Brain microvascular endothelial cell (primary cell): ENCODE results near the gene TRUB1.

Experiments used
- DNase-seq: peaks from one replicate; pipeline ENCODE4 v3.0.0-alpha.2; 2020
- H3K27ac ChIP-seq: fragments of 250-450 bp; sonication (Bioruptor Pico); 2 replicates; pipeline ENCODE4 v1.5.1; 2020; ENCODE audit warnings: mild to moderate bottlenecking, moderate library complexity
- H3K27me3 ChIP-seq: fragments of 250-450 bp; sonication (Bioruptor Pico); replicated peaks from 2 replicates; pipeline ENCODE4 v1.5.1; 2020; ENCODE audit warnings: mild to moderate bottlenecking
- H3K36me3 ChIP-seq: fragments of 250-450 bp; sonication (Bioruptor Pico); replicated peaks from 2 replicates; pipeline ENCODE4 v1.5.1; 2020; ENCODE audit warnings: mild to moderate bottlenecking
- H3K4me3 ChIP-seq: 2 replicates; pipeline ENCODE4 v1.5.1; 2011; ENCODE audit warnings: low read depth, mild to moderate bottlenecking, control low read depth, low read length, moderate library complexity
- in situ Hi-C: cut with HindIII; loops from 2 replicates; pipeline ENCODE4 v1.10.0; 2017; ENCODE audit warnings: low sequenced_read_pairs, low pct_ligation_motif_present
- TF ChIP-seq, protein P1 (sequence below): IDR thresholded peaks from 2 replicates; pipeline ENCODE4 v1.5.1; 2011; ENCODE audit warnings: low read depth, mild to moderate bottlenecking, moderate library complexity, low read length, control low read depth, inconsistent platforms; ENCODE audit errors: missing control alignments

TRUB1 gene

DNA sequence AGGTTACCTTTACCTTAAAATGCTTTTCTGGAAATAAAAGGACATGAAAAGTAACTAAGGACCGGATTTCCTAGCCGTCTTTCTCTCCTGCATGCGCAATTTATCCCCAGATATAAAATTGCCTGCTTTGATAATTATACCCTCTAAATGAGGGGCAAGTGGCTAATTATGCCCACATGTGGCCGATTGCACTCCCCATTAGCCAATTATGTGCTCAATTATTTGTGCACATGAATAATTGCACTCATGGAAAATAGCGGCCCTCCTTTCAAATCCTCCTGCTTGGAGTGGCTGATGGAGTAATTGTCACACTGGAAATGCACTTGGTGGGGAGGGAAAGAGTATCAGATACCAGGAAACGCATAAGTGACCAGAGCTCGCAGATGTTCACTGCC, 88.7 kb downstream of the TRUB1 start:
- H3K27ac ChIP-seq: no peak overlapping the region
- in situ Hi-C loops: no loop called here
- TF ChIP-seq, protein P1, sequence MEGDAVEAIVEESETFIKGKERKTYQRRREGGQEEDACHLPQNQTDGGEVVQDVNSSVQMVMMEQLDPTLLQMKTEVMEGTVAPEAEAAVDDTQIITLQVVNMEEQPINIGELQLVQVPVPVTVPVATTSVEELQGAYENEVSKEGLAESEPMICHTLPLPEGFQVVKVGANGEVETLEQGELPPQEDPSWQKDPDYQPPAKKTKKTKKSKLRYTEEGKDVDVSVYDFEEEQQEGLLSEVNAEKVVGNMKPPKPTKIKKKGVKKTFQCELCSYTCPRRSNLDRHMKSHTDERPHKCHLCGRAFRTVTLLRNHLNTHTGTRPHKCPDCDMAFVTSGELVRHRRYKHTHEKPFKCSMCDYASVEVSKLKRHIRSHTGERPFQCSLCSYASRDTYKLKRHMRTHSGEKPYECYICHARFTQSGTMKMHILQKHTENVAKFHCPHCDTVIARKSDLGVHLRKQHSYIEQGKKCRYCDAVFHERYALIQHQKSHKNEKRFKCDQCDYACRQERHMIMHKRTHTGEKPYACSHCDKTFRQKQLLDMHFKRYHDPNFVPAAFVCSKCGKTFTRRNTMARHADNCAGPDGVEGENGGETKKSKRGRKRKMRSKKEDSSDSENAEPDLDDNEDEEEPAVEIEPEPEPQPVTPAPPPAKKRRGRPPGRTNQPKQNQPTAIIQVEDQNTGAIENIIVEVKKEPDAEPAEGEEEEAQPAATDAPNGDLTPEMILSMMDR: no peak
- DNase-seq: no peak
- H3K4me3 ChIP-seq: no peak overlapping the region
- H3K36me3 ChIP-seq: no peaks in the 10 kb centered on the region
- H3K27me3 ChIP-seq: no peaks in the 10 kb centered on the region
